Neural cell (in vitro differentiated cells): ENCODE measurements around the gene CWC27. TPM values are rescaled to one million over a fixed set of nuclear protein-coding genes. Genes with fewer than 3 reads are reported as not detected.

Experiments used
- H2AFZ ChIP-seq: fragments of 200-600, 300-800 bp; sonication (generic), shearing (Covaris generic); 2 replicates; pipeline ENCODE4 v1.6.0; 2014; ENCODE audit warnings: low read depth, mild to moderate bottlenecking, antibody characterized with exemption, low read length, moderate library complexity
- H3F3A ChIP-seq: fragments of 200-600 bp; shearing (Covaris generic); 2 replicates; pipeline ENCODE4 v1.6.1; 2016; ENCODE audit warnings: mild to moderate bottlenecking, moderate library complexity, mixed read lengths, antibody characterized with exemption, low read length; ENCODE audit not compliant: insufficient read depth, poor library complexity, severe bottlenecking
- H3K27ac ChIP-seq: fragments of 200-600, 300-800 bp; sonication (generic), shearing (Covaris generic); 2 replicates; pipeline ENCODE4 v1.5.1; 2014; ENCODE audit warnings: mild to moderate bottlenecking, low read length, moderate library complexity
- H3K27me3 ChIP-seq: fragments of 300-800, 200-600 bp; sonication (generic), shearing (Covaris generic); 2 replicates; pipeline ENCODE4 v1.6.0; 2014; ENCODE audit warnings: mild to moderate bottlenecking, low read depth, low read length, moderate library complexity; ENCODE audit not compliant: insufficient read depth
- H3K36me3 ChIP-seq: fragments of 300-800, 200-600 bp; sonication (generic), shearing (Covaris generic); 2 replicates; pipeline ENCODE4 v1.5.1; 2014; ENCODE audit warnings: mild to moderate bottlenecking, antibody characterized with exemption, low read length, moderate library complexity; ENCODE audit not compliant: insufficient read depth
- H3K4me2 ChIP-seq: fragments of 300-800, 200-600 bp; sonication (generic), shearing (Covaris generic); 2 replicates; pipeline ENCODE4 v1.6.0; 2014; ENCODE audit warnings: mild to moderate bottlenecking, low read length
- H3K4me3 ChIP-seq: fragments of 300-800, 200-600 bp; sonication (generic), shearing (Covaris generic); 2 replicates; pipeline ENCODE4 v1.5.1; 2014; ENCODE audit warnings: mild to moderate bottlenecking, low read length, moderate library complexity
- H3K79me2 ChIP-seq: fragments of 200-600 bp; shearing (Covaris generic); replicated peaks from 2 replicates; pipeline ENCODE4 v1.6.0; 2014; ENCODE audit warnings: mild to moderate bottlenecking, low read length, moderate library complexity; ENCODE audit not compliant: insufficient read depth
- H3K9ac ChIP-seq: fragments of 300-800, 200-600 bp; sonication (generic), shearing (Covaris generic); 2 replicates; pipeline ENCODE4 v1.6.1; 2016; ENCODE audit warnings: mild to moderate bottlenecking, low read length, mixed read lengths
- H3K9me2 ChIP-seq: fragments of 200-600 bp; shearing (Covaris generic); 2 replicates; pipeline ENCODE4 v1.6.1; 2016; ENCODE audit warnings: mild to moderate bottlenecking, low read length, mixed read lengths; ENCODE audit not compliant: insufficient read depth
- H3K9me3 ChIP-seq: fragments of 200-600, 300-800 bp; sonication (generic), shearing (Covaris generic); 2 replicates; pipeline ENCODE4 v1.6.1; 2016; ENCODE audit warnings: mild to moderate bottlenecking, mixed run types, low read length, moderate library complexity, mixed read lengths
- H4K20me1 ChIP-seq: fragments of 200-600 bp; shearing (Covaris generic); 2 replicates; pipeline ENCODE4 v1.6.1; 2016; ENCODE audit warnings: mild to moderate bottlenecking, mixed run types; ENCODE audit not compliant: insufficient read depth
- EP300 ChIP-seq: fragments of 450-650 bp; conservative IDR thresholded peaks from 2 replicates; pipeline ENCODE4 v1.6.1; 2014; ENCODE audit warnings: antibody characterized with exemption, mild to moderate bottlenecking, moderate library complexity; ENCODE audit not compliant: poor library complexity, severe bottlenecking
- EZH2 ChIP-seq: fragments of 200-600, 300-800 bp; shearing (Covaris generic), sonication (generic); IDR thresholded peaks from 2 replicates; pipeline ENCODE4 v1.6.1; 2014; ENCODE audit warnings: antibody characterized with exemption, low read length, borderline replicate concordance, mild to moderate bottlenecking; ENCODE audit not compliant: insufficient read depth, poor library complexity, severe bottlenecking
- MXI1 ChIP-seq: fragments of 450-650 bp; conservative IDR thresholded peaks from 2 replicates; pipeline ENCODE4 v1.6.1; 2014; ENCODE audit warnings: antibody characterized with exemption, mild to moderate bottlenecking; ENCODE audit not compliant: poor library complexity, severe bottlenecking
- POLR2AphosphoS5 ChIP-seq: IDR thresholded peaks from 2 replicates; pipeline ENCODE4 v1.6.1; 2012
- RAD21 ChIP-seq: fragments of 450-650 bp; conservative IDR thresholded peaks from 2 replicates; pipeline ENCODE4 v1.6.1; 2014; ENCODE audit warnings: antibody characterized with exemption, mild to moderate bottlenecking, moderate library complexity
- REST ChIP-seq: IDR thresholded peaks from 2 replicates; pipeline ENCODE4 v1.6.1; 2012; ENCODE audit warnings: borderline replicate concordance
- SMC3 ChIP-seq: fragments of 450-650 bp; conservative IDR thresholded peaks from 2 replicates; pipeline ENCODE4 v1.6.1; 2014; ENCODE audit warnings: antibody characterized with exemption, mild to moderate bottlenecking, moderate library complexity; ENCODE audit not compliant: poor library complexity
- TAF1 ChIP-seq: IDR thresholded peaks from 2 replicates; pipeline ENCODE4 v1.6.1; 2012; ENCODE audit warnings: low read depth
- polyA plus RNA-seq: library from polyadenylated mRNA; depleted of rRNA; stranded (reverse); fragments of >200 nt; gene quantifications from 2 replicates; pipeline ENCODE4 v1.2.3, GENCODE V29; 2014
- TF ChIP-seq, protein P1 (sequence below): fragments of 450-650 bp; IDR thresholded peaks from 2 replicates; pipeline ENCODE4 v1.5.1; 2014; ENCODE audit warnings: antibody characterized with exemption, mild to moderate bottlenecking, moderate library complexity; ENCODE audit not compliant: poor library complexity, severe bottlenecking

The CWC27 gene
- polyA plus RNA-seq, 1 donor from 2014 or later: 26.2 TPM

DNA sequence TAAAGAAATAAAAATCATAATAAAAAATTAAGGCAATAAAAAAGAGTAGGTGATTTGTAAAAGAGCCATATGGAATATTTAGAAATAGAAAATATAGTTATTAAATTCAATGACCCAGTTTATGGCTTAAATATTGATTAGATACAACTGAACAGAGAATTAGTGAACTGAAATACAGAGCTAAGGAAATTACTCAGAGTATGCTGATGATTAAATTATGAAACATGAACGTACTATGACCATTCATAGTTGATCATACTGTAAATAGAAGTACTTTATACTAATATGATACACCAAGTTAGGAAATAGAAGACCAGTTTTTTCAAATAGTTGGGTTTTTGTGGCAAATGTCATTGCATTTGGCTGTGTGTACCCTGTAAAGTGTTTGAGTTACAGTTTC, 194.5 kb downstream of the CWC27 start:
- H3K27ac ChIP-seq: no peak overlapping the region
- no peaks in the 10 kb centered on the region for H3K9me2 ChIP-seq
- TF ChIP-seq REST (no peak), TAF1 (no peak), RAD21 (no peak), MXI1 (no peak), EZH2 (no peak), EP300 (no peak)
- TF ChIP-seq, protein P1, sequence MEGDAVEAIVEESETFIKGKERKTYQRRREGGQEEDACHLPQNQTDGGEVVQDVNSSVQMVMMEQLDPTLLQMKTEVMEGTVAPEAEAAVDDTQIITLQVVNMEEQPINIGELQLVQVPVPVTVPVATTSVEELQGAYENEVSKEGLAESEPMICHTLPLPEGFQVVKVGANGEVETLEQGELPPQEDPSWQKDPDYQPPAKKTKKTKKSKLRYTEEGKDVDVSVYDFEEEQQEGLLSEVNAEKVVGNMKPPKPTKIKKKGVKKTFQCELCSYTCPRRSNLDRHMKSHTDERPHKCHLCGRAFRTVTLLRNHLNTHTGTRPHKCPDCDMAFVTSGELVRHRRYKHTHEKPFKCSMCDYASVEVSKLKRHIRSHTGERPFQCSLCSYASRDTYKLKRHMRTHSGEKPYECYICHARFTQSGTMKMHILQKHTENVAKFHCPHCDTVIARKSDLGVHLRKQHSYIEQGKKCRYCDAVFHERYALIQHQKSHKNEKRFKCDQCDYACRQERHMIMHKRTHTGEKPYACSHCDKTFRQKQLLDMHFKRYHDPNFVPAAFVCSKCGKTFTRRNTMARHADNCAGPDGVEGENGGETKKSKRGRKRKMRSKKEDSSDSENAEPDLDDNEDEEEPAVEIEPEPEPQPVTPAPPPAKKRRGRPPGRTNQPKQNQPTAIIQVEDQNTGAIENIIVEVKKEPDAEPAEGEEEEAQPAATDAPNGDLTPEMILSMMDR: no peak
- no peaks in the 10 kb centered on the region for H3K36me3 ChIP-seq
- no peak overlapping the region for H3K9ac ChIP-seq
- no peaks in the 10 kb centered on the region for H3K79me2 ChIP-seq
- no peak overlapping the region for H3K4me2 ChIP-seq
- no peak overlapping the region for H3K4me3 ChIP-seq
- no peaks in the 10 kb centered on the region for H4K20me1 ChIP-seq
- H3K9me3 ChIP-seq: no peaks in the 10 kb centered on the region
- no peak overlapping the region for H2AFZ ChIP-seq
- no peaks in the 10 kb centered on the region for H3K27me3 ChIP-seq
- no peaks in the 10 kb centered on the region for H3F3A ChIP-seq

- Histone ChIP-seq H3K9ac (no peak overlapping the region), H3K27ac (no peak overlapping the region), H3K4me3 (no peak overlapping the region), H3K79me2 (no peaks in the 10 kb centered on the region), H3K36me3 (no peaks in the 10 kb centered on the region), H3K4me2 (no peak overlapping the region), H3K27me3 (no peaks in the 10 kb centered on the region), H3F3A (no peaks in the 10 kb centered on the region), H2AFZ (no peak overlapping the region), H3K9me2 (no peaks in the 10 kb centered on the region), H4K20me1 (no peaks in the 10 kb centered on the region), H3K9me3 (no peaks in the 10 kb centered on the region)
- TF ChIP-seq POLR2AphosphoS5: no peak
Observed at GRCh38 chr5:64968591-64969110, 199.9 kb downstream of the CWC27 start.

DNA sequence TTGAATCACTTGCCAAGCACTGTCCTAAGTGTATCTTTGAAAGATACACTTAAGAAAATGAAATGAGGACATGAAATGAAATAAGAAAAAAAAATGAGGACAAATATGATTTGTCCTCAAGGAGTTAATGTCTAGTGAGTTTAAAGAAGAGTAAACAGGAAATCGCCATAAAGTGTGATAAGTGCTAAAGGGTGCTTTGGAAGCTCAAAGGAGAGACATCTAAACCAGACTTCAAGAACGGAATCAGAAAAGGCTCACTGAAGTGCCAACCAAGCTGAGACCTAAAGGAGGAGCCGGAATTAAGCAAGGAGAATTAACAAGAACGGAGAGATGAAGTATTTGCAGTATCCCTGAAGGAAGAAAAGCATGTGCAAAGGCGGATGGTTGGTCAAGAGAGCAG, 200.8 kb downstream of the CWC27 start:
- Histone ChIP-seq H3K9me2 (no peaks in the 10 kb centered on the region), H3K79me2 (no peaks in the 10 kb centered on the region), H3K27ac (no peak overlapping the region), H2AFZ (no peak overlapping the region), H3K27me3 (no peaks in the 10 kb centered on the region), H3K9me3 (no peaks in the 10 kb centered on the region), H3K4me2 (no peak overlapping the region), H3K9ac (no peak overlapping the region), H3K36me3 (no peaks in the 10 kb centered on the region), H4K20me1 (no peaks in the 10 kb centered on the region), H3F3A (no peaks in the 10 kb centered on the region), H3K4me3 (no peak overlapping the region)
- TF ChIP-seq MXI1 (no peak), POLR2AphosphoS5 (no peak), RAD21 (no peak), TAF1 (no peak), REST (no peak), SMC3 (no peak), EP300 (no peak), EZH2 (no peak)
- TF ChIP-seq, protein P1: no peak
